COR-L47 (cell line): Measurements from ENCODE around the gene SIAH1.
"Not testable (repeated sequence)": the region's sequence is repeated elsewhere in the genome, so short reads cannot be mapped to it uniquely, and the experiment has no call there.

ENCODE experiments used
- DNase-seq: peaks from one replicate; lab custom pipeline; 2025; lab: John Stamatoyannopoulos, UW

Gene SIAH1

DNA sequence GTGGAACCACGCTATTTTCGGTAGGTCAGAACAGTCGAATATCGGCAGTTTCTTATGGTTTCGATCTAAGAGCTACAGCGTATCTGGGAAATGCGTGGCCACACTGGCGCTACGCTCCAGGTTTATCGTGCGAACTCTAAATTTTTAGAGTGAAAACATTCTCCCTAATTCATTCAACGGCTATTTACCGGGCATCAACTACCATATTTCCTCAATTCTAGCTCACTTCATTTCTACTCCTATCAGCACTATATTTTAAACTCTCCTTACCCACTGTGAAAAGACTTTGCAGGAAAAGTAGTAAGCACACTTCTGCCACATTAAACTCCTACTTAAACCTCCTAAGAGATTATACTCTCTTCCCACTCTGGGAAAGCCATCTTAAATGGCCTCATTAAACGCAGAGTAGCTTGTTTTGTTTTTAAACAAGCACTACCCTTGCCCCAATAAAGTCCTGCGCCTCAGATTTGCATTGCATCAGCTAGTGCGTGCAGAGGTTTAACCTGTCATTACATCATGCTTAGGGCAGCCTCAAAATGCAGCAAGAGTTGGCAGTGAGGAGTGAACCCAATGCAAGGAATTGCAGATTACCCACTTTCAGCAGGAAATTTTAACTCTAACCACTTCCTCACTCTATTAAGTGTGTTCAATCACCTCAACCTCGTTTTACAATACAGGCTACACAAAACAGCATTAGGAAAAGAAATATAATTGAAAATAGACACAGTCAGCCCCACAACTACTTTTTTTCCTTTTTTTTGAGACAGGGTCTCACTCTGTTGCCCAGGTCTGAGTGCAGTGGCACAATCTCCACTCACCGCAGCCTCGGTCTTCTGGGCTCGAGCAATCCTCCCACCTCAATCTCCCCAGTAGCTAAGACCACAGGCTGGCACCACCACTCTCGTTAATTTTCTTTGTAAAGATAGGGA is 18.8 kb downstream of the SIAH1 start:
- DNase-seq, result no peak

DNA sequence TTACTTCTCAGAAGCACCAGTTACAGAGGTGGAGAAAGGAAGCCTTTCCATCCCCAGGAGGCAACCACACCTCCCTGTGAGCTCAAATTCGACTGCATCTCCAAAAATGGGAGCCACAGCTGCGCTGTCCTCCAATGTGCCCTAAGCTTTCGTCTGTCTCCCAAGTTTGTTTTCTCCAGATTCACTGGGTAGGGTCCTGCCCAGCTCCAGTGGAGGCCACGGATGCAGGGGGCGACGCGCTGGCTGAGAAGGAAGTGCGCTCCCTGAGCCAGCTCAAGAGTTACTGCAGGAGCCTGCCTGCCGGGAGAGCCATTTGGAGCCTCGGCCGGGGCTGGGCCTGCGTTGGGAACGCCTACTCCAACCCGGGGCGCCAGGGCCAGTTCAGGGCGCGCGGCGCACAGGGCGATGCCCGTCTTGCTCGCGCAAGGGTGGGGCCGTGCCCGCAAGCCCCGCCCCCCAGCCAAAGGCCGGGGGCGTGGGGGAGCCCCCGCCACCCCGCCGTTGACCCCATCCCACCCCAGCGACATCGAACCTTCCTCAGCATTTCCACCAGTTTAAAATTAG is 19.5 kb downstream of the SIAH1 start:
- peak; percentile 79 for DNase-seq

DNA sequence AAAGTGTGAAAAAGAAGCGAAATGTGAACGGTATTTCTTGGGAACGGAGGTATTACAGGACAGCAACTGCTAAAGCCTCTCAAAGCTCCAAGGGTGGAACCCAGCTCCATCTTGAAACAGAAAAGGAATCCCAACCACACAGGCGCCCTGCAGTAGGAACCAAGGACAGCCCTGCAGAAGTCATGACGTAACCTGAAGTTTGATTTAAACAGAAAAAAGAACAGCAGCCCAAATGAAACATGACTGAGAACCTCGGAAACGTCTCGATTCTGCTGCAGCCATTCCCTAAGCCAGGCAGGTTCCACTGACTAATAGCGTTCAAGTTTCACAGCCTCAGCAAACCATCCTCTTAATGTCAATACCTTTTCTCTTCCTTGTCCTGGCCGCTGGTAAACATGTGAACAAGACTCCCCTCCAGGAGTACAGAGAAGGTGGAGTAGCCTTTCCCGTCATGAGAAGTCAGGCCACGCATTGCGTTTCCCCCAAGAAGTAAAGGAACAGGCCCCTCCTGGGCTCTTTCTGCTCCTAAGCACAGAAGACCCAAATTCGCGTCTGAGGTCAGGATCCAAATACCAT is 20.1 kb downstream of the SIAH1 start:
- no peak for DNase-seq

DNA sequence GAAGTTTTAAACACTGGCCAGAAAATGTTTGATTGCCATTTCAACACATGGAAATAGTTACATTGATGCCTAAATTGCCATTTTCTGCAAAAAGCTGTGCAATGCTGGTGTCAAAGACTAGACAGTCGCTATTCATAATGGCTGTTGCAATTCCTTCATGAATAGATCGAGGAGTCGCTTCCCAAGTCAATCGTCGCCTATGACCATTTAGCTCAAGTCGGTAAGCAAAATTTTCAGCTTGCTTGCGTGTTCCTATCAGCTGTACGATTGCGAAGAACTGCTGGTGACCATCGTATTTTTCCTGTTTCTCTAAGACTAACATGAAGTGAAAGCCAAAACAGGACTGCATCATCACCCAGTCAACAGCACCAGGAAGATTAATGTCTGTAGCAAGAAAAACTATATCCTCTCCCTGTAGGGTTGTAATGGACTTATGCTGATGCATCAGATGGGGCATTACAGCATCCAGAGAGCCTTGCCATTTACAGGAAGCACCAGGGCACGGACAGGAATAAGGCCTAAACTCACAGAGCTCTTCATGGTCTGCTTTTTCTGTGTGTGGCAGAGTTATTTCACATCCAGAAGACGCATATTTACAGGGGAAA is 23.6 kb downstream of the SIAH1 start:
- DNase-seq, result no peak

DNA sequence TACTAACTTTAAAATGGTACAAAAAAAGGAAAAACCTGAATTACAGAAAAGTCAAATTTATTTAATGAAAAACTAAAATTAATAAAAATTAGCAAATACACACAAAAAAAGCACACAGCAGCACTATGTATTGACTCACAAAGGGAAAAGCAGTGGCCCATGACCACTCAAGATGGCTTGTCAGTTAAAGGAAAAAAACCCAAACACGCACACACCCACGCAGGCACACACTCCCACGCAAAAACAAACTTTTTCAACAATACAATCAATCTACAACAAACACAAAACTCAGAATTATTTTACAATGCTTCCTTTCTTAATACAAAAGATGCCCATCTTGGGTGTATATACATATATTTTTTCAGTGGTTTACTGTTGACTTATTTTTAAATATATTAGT is 24.2 kb downstream of the SIAH1 start:
- no peak for DNase-seq

DNA sequence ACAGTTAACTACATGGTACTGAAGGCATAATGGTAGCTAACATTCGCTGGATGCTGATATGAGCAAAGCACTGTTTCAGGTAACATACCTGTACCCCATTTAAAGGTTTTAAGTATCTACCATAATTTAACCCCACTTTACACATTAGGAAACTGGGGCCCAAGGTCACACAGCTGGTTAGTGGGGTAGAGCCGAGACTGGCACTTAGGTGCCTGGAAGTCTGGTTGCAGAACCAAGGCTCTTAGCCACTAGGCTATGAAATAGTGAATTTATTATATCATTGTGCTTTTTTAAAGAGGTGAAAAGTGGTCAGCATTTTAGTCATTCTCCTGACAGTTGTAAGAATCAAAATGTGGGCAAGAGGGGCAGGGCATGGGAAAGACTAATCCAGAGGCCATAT is 25.2 kb downstream of the SIAH1 start:
- DNase-seq, result no peak

DNA sequence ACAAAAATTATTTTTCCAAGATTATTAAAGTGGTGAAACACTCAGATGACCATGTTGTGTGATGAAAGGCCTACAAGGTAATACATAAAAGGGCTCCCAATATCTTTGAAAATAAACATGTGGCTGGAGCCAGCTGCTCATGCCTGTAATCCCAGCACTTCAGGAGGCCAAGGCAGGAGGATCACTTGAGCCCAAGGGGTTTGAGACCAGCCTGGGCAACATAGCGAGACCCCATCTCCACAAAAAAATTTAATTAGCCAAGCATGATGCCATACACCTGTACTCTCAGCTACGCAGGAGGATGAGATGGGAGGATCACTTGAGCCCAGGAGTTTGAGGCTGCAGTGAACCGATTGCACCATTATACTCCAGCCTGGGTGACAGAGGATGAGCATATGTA is 26.8 kb downstream of the SIAH1 start:
- DNase-seq, result no peak

DNA sequence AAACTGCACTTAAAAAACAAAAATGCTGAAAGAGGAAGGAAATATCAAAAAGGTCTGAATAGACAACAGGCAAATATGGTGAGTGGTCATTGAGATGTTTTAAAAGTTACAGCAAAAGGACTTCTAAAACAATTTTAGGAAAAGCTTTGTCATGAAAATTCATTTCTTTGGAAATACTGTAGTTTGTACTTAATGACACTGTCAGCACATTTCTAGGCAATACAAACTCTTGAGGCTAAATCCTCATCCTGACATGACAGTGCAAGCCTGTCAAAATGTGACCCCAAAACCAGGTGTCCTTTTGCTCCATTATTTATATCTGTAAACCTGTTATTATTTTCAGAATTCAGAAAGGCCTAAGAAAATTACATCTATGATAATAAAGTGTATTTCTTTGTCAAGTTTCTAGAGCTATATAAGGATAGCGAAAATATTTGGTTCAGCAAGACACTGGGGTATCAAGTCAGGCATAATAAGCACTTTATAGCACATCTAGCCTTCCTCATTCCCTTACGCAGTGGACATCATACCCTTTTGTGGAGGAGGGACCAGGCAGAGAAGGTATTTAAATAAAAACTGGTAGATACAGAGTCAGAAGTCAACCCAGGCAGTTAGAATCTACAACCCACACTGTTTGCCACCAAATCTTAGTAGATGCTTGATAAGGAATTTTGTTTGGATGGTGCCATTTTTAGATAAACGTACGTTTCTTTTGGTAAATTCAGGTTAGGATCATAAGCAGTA is 28.4 kb downstream of the SIAH1 start:
- no peak for DNase-seq

DNA sequence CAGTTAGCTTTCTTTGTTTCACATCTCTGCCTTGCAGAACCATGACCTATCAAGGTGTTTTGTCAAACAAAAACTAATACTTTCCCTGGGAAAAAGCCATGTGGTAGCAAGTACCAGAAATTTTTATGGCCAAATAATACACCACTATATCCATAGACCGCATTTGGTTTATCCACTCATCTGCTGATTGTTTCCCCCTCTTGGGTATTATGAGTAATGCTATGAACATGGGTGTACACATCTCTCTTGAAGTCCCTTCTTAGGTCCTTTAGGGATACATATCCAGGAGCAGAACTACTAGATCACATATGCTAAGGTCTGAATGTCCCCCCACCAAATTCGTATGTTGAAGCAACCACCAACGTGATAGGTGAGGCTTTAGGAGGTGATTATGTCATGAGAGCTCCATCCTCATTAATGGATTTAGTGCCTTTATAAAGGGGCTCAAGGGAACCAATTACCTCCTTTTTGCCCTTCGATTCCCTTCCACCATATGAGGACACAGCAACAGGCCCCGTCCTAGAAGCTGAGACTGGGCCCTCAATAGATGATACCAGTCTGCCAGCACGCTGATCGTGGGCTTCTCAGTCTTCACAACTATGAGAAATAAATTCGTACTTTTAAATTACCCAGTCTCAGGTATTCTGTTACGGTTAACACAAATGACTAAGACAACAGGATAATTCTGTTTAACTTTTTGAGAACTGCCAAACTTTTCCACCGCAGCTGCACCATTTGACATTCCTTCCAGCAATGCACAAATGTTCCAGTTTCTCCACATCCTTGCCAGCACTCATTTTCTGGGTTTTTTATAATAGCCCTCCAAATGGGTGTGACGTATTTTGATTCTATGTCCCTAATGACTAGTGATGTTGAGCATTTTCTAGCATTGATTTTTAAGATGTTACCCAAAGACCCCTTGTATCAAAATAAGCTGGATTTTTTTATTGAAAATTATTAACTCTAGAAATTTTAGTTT is 30.0 kb downstream of the SIAH1 start:
- DNase-seq, result no peak

DNA sequence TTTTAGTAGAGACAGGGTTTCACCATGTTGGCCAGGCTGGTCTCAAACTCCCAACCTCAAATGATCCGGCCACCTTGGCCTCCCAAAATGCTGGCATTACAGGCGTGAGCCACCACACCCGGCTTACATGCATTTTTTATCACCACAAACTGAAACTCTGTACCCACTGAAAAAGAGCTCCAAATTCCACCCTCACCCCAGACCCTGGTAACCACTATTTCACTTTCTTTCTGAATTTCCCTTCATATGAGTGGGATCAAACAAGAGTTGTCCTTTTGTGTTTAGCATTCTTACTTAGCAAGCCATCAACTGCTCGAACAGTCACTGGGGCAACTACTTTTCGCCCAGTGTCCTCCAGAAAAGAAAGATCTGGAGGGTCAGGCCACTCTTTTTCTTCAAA is 30.8 kb downstream of the SIAH1 start:
- DNase-seq, result not testable (repeated sequence)

DNA sequence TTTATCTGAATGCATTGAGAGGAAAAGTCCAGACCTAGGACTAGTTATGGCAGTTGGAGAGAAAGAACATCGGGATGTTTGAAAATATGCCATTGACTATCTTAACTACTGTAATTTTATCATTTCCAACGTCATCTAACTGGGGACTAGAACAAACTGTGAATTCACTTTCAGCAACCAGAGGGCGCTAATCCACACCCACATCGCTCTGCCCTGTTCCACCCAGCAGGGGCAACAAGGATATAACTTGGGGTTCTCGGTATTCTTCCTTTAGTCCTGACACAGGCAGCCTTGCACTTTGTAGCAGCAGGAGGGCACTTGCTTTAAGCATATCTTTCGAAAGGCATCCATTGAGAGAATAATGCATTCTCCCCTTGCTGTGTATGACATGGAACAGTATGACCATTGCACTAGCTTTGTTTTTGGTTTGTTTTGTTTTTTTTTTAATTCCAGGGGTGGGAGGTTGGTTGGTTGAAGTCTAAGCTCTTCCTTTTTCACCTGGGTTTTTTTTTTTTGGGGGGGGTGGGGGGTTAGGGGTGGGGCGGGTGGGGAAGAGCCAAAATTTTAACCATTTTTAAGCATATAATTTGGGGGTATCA is 31.5 kb downstream of the SIAH1 start:
- DNase-seq, result peak; percentile 25

DNA sequence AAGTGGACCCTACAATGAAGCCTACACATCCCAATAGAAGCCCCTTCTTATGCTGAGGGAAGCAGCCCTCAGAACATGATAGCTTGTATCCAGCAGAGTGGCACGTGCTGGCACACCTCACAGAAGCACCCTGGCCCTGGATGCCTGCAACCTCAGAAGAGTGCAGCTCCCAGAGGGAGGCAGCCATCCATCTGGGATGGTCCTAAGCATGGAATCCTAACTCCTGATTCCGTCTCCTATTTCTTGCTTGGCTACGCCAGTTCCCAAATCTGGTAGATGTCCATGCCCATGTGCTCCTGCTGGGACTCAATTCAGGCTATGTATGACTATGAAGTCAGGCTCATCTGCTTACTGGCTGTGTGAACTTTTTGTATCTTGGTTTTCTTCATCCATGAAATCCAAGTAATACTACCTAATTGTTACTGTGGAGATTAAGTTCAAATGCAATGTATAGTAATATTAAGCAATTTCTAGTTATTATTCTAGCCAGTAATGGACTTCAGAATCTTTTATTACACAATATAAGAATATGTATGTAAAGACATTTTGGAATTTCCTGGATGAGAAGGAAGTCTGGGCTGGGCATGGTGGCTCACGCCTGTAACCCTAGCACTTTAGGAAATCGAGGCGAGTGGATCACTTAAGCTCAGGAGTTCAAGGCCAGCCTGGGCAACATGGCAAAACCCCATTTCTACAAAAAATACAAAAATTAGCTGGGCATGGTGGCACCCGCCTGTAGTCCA is 32.4 kb downstream of the SIAH1 start:
- no peak for DNase-seq

DNA sequence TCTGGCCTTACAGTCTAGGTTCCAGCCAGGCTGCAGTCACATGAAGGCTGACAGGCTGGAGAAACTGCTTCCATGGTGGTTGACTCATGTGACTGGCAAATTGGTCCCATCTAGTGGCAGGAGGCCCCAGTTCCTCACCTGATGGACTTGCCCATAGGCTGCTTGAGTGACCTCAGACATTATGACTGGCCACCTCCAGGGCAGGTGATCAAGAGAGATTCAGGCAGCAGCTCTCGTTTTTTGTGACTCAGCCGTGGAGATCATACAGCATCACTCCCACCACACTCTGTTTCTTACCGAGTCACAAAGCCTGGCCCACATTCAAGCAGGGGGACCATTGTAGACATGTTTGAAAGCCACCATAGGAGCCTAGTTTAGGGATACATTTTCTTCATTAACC is 34.5 kb downstream of the SIAH1 start:
- DNase-seq, result no peak

DNA sequence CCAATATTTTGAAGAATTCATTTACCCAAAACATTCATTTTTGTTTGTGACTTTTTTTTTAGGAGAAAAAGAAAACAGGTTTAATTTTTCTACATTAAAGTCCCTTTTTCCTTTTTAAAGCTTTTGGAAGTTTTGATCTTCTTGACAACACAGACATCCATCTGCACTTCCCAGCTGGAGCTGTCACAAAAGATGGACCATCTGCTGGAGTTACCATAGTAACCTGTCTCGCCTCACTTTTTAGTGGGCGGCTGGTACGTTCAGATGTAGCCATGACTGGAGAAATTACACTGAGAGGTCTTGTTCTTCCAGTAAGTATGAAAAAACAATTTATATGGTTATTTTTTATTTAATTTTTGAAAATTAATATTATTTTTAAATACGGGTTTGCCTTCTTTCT is 37.2 kb downstream of the SIAH1 start:
- peak; percentile 16 for DNase-seq

DNA sequence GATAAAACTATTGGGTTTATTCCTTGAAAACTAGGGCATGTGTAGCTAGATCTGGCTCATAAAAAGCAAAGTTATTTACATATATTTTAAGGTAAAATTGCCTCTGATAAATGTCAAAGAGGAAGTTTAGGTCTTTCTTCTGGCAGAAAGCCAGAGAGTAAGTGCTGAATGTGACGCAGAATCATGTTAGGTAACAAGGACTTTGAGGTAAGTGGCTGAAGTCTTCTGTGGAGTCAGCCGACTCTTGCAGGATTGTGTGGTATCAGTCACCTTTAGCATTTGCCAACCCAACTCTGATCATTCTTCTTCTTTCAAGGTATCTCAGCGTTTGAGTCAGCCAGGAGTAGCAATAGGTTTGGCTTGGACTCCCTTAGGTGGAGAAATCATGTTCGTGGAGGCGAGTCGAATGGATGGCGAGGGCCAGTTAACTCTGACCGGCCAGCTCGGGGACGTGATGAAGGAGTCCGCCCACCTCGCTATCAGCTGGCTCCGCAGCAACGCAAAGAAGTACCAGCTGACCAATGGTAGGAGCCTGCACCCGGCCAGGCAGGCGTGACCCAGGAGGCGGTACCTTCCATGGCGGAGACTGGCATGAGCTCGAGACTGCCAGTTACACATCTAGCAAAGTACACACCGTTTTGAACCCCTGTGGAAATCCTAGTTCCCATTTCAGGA is 37.9 kb downstream of the SIAH1 start:
- DNase-seq, result no peak

DNA sequence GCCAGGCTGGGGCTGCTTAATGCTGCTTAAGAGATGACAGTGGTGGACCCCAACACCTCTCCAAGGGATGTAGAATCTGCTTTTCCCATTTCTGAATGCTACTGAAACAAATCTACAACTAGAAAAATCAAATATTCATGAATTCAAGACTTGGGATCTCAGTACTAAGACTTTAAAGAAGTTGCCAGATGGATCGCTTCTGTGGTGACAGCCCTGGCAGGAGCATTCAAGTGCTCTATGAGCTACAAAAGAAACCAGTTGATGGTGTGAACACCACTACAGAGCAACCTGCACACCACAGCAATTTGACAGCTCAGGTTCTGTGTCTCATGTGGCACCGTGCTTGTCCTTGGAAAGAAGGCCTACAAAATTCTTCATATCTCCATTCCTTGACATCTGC is 42.6 kb downstream of the SIAH1 start:
- no peak for DNase-seq

DNA sequence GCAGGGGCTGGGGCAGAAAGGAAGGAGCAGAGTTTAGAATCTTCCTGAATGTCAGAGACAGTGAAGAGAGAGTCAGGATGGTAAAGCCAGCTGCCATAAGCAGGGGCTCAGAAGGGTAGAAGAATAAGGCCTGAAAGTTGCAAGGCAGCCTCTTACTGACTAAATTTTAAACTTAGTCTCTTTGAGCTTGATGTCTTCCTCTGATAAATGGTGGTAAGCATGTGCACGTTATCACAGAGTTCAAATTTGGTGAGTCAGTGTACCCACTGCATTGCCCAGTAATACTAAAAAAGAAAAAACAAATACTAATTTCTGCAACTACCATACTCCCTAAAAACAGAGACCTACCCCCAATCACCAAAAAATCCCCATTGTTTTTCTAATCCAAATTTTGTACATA is 45.2 kb downstream of the SIAH1 start:
- DNase-seq, result no peak

DNA sequence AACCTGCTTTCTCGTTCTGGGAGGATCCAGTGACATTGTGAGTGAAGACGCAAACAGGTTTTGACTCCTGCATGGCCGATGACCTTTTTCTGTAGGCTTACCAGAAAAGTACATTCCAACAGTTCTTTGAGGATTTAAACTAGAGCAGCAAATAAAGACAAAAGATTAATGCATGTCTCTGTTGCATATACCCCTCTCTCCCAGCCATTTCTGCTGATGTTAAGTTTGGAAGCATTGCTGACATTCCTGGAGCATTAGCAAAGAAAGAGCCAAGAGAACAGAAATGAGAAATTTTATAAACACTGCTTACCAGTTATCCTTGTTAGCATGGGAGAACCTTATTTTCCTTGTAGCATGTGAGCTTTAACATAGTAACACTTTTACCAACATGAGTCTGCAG is 49.3 kb downstream of the SIAH1 start:
- no peak for DNase-seq

DNA sequence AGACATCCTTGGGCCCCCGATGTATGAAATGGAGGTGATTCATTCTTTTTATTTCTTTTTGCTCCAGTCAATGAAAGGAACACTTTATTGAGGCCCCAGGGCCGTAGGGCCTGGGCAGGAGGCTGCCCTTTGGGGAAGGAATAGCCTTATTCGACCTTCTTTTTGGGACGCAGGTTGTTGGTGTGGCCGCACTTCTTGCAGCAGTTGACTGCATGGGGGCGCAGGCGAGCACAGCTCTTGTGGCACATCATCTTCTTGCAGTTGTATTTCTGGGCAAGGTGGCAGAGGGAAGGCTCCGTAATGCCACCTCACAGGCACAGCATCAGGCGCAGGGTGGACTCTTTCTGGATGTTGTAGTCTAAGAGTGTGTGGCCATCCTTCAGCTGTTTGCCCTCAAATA is 50.9 kb downstream of the SIAH1 start:
- no peak for DNase-seq
